ENCODE measurements around the gene SPECC1.

DNA sequence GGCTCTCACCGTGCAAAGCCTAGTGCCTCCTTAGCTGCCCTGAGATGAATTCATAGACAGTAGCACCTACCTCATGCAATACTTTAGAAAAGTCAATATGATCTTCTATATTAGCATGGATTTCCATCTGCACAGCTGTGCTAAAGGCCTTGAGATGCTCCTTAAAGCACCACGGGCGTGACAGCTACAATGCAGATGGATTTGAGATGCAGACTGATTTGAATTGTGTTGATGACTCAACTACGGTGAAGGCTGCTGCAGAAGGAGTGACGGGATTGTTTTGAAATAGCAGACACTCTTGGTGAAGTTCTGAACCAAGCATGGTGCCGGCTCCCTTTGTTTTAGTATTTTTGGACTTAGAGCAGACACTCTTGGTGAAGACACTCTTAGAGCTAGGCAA, 88.2 kb downstream of the SPECC1 start:
- TF ChIP-seq, protein P1, sequence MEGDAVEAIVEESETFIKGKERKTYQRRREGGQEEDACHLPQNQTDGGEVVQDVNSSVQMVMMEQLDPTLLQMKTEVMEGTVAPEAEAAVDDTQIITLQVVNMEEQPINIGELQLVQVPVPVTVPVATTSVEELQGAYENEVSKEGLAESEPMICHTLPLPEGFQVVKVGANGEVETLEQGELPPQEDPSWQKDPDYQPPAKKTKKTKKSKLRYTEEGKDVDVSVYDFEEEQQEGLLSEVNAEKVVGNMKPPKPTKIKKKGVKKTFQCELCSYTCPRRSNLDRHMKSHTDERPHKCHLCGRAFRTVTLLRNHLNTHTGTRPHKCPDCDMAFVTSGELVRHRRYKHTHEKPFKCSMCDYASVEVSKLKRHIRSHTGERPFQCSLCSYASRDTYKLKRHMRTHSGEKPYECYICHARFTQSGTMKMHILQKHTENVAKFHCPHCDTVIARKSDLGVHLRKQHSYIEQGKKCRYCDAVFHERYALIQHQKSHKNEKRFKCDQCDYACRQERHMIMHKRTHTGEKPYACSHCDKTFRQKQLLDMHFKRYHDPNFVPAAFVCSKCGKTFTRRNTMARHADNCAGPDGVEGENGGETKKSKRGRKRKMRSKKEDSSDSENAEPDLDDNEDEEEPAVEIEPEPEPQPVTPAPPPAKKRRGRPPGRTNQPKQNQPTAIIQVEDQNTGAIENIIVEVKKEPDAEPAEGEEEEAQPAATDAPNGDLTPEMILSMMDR (IDR thresholded peaks at IDR 0.05) = no peak
- no peak for TF ChIP-seq EZH2 (IDR thresholded peaks at IDR 0.05)
- no peak for TF ChIP-seq EZH2phosphoT487 (IDR thresholded peaks at IDR 0.05)
